GM06990 (cell line): ENCODE data around the gene BBS1.

ENCODE experiments used
- DNase-seq: peaks from one replicate; pipeline ENCODE4 v3.0.0-alpha.2; 2011; ENCODE audit not compliant: insufficient read length; ENCODE audit errors: extremely low read depth
- H3K27me3 ChIP-seq: replicated peaks from 2 replicates; pipeline ENCODE4 v1.6.0; 2011; ENCODE audit warnings: low read length; ENCODE audit not compliant: control insufficient read depth, insufficient read depth
- H3K36me3 ChIP-seq: 2 replicates; pipeline ENCODE4 v1.5.1; 2011; ENCODE audit warnings: low read length; ENCODE audit not compliant: control insufficient read depth, insufficient read depth
- H3K4me3 ChIP-seq: replicated peaks from 2 replicates; pipeline ENCODE4 v1.5.1; 2011; ENCODE audit warnings: low read depth, mild to moderate bottlenecking, control low read depth, low read length
- CTCF ChIP-seq: IDR thresholded peaks from 2 replicates; pipeline ENCODE4 v1.5.1; 2011; ENCODE audit warnings: low read length, control low read depth, mild to moderate bottlenecking, inconsistent platforms; ENCODE audit not compliant: insufficient read depth, poor library complexity, severe bottlenecking

BBS1 gene

DNA sequence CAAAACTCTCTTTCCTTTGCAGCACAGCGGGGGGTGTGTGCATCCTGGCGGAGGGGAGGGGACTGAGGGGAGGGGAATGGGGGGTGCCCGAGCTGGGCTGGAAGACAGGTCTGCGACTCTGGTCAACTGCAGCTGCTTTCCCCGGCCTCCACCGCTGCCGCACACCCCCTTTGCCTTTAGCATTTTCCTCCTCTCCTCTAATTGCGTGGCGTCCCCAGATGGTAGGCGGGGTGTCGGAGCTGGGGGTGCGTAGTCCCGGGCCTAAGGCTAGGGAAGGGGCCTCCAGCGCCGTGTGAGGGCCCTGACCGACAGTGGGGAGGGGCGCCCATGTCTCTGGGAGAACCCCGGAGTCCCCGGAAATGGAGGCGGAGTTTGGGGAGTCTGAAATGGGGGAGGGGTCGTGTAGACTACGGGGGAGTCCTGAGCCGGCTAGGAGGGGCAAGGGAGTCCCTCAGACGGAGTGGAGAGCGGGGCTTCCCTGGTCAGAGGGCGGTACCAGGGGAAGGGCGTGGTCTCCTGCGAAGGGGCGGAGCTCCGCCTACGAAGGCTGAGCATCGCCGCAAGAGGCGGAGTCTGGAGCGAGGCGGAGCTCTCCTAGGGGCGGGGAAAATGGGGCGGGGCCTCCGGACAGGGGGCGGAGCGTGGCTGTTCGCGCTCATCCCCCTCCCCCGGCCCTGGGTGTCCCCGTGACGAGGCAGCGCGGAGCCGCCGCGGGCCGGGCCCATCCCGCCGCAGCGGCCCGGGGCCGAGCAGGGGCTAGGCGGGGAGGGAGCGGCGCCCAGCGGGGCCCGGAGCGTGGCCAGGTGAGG lies 44.0 kb upstream of the BBS1 start, which contains the start of gene PELI3:
Gene PELI3, plus strand, starts transcription at position 681 of the 809 bp plus-strand sequence. CDS start 1,224 bp downstream, outside the sequence.
- Histone ChIP-seq H3K27me3 (no peaks in the 10 kb centered on the region), H3K4me3 (peak within 1 kb of the TSS; percentile 62), H3K36me3 (no peaks in the 10 kb centered on the region)
- peak; percentile 89 for DNase-seq
- no peak for TF ChIP-seq CTCF

- TF ChIP-seq CTCF = no peak
- Histone ChIP-seq H3K36me3 (no peaks in the 10 kb centered on the region), H3K4me3 (peak overlapping the region; percentile 62), H3K27me3 (no peaks in the 10 kb centered on the region)
- peak; percentile 52 for DNase-seq
These were observed 43.3 kb upstream of the BBS1 start for GRCh38 chr11:66467034-66467659.

GRCh38 chr11:66467756-66468155 lies 42.7 kb upstream of the BBS1 start:
- H3K27me3 ChIP-seq = no peaks in the 10 kb centered on the region
- H3K36me3 ChIP-seq = no peaks in the 10 kb centered on the region
- no peak for TF ChIP-seq CTCF
- no peak for DNase-seq
- H3K4me3 ChIP-seq = no peak overlapping the region; the same call in 1 of the 2 replicates

- no peaks in the 10 kb centered on the region for H3K36me3 ChIP-seq
- H3K27me3 ChIP-seq = no peaks in the 10 kb centered on the region
- TF ChIP-seq CTCF = no peak
- DNase-seq = no peak
- no peak overlapping the region for H3K4me3 ChIP-seq
These were observed 41.7 kb upstream of the BBS1 start for GRCh38 chr11:66468691-66469090.

DNA sequence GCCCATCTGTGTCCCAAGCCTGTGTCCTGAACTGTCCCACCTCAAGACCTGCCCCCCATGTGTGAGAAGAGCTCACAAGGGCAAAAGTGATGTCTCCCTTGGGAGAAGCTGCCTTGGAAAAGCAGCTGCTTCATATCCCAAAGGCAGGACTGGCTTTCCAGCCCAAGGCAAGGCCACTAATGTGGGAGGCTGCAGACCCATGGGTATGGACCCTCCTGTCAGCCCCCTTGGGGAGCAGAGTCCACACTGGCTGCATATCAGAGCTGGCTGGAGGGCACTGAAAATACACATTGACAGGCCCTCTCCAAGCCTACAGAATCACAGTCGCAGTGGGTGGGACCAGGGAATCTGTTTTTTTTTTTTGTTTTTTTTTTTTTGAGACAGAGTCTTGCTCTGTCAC lies 41.0 kb upstream of the BBS1 start:
- Histone ChIP-seq H3K4me3 (no peak overlapping the region), H3K36me3 (no peaks in the 10 kb centered on the region), H3K27me3 (no peaks in the 10 kb centered on the region)
- no peak for DNase-seq
- no peak for TF ChIP-seq CTCF
